CD4-positive, alpha-beta T cell treated with Interleukin-2 at 100 ng/mL for 4 hours (primary cell): Measurements from ENCODE around the gene BPNT1.
A peak's percentile ranks its signal among the peaks of the same experiment; 100 is the strongest.
"Not testable (repeated sequence)": the region's sequence is repeated elsewhere in the genome, so short reads cannot be mapped to it uniquely, and the experiment has no call there.

Experiments used
- DNase-seq: peaks from one replicate; pipeline ENCODE4 v3.0.0-alpha.2; 2020; ENCODE audit warnings: low spot score

BPNT1 gene

DNA sequence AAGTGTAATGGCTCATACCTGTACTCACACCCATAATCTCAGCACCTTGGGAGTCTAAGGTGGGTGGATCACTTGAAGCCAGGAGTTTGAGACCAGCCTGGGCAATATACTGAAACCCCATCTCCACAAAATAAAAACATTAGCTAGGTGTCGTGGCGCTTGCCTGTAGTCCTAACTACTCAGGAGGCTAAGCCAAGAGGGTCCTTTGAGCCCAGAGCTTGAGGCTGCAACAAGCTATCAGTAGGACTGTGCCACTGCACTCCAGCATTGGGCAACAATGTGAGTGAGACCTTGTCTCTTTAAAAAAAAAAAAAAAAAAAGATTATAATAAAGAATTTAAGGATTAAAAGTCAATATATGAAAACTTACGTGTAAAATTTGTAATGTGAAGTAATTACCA is 11.7 kb downstream of the BPNT1 start:
- DNase-seq: no peak

DNA sequence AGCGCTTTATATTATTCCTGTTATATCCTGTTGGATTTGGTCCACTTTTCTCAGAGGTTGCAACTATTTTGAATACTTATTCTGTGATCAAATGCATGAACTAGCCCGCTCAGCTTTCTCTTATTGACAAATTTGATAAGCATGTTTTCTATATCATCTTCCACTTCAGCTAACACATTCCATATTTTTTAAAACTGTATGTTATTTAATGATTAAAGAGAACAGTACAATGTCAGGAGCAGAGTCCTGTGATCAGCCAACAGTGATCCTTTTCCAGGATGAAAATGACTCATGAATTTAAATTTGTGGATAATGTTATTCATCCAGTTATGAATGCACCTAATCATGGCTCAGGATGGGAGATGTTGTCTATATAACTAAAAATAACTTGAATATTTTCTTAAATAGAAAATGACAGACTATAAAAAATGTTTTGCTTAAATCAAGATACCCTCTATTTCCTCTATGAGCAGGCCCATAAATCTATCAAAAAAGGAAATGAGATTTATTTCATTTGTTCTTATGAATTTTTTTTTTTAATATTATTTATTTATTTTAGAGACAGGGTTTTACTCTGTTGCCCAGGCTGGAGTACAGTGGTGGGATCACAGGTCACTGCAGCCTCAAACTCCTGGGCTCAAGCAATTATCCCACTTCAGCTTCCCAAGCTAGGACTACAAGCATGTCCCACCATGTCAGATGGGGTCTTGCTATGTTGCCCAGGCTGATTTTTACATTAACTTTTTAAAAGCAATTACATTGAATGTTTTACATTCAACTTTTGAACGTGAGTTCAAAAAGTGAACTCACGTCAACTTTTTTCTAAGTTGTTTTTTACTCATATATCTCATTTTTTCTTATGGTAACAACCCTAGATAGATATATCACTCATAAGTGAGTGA is 12.5 kb downstream of the BPNT1 start:
- DNase-seq: no peak

DNA sequence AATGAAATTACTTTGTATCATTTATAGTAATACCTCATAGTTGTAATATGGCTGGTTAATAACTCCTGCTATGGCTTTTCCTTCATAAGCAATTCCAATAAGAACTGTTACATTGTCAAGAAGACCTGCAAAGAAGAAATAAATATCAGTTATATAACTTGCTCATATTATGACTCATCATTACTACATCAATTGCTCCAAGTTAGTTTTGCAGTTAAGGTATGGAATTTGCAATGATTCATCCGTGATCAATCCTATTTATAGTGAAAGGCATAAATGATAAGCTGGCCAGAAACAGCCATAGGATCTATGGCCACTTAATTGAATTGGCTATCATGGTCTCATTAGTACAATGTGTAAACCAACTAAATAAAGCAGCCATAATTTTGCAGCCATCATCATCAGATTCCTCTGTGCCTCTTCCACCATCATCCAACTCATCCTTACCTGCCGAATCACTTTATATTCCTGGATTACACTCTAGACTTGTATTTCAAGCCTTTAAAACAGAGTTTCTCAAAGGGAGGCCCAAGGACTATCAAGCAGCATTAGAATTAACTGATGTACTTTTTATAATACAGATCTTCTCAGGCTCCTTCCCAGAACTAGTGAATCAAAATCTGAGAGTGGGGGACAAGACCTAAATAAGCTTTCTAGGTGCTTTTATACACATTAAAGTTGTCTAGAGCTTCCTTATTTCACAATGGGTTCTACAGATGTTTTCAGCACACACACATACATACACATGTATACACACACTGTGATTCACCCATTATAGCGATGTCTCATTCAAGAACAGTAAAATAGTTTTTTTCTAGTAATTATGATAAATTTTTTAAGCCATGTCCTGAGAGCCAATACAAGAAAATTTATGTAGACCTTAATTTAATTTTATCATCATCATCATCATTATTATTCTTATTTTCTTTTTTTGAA is 22.1 kb downstream of the BPNT1 start:
- DNase-seq: no peak

DNA sequence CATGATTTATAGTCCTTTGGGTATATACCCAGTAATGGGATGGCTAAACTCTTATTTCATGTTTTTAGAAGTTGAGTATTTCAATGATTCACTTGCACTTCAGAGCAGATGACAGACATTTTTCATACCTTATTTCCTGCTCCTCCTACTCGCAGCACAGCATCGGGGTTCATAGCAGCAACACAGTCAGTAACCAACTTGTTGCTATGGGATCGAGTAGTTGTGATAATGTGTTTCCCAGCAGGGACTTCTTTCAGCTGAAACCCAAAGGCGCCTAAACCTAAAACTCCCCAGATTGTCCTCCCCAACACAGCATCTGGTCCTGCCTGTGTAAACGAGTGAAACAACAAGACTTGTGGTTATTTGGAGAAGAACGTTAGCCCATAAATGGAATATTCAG is 27.0 kb downstream of the BPNT1 start:
- DNase-seq: no peak

DNA sequence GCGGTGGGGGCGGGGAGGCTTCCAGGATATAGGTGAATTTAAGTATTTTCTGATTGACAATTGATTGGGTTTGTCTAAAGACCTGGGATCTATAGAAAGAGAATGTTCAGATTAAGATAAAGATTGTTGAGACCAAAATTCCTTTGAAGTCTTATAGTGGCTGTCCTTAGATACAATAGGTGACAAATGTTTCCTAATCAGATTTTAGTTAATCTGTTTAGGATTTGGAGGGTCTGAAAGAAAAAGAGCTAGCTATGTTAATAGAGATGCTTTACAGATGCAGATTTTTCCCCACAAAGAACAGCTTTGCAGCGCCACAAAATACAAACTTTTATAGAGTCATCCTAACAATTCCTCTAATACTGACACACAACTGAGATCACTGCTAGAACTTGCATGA is 28.7 kb downstream of the BPNT1 start:
- DNase-seq: no peak

DNA sequence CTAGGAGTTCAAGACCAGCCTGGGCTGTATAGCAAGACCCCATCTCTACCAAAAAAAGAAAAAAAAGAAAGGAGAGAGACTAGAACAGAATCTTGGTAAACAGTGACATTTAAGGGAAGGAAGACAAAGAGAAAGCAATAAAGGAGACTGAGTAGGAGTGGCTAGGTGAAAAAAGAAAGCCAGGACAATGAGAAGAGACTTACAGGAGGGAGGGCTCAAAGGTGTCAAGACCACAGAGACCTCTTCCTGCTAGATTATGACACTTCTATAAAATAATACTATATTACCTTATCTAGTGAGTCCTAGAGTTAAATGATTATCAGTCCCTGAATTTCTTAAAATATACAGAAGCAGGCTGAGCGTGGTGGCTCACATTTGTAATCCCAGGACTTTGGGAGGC is 33.2 kb downstream of the BPNT1 start:
- peak; percentile 35 for DNase-seq

DNA sequence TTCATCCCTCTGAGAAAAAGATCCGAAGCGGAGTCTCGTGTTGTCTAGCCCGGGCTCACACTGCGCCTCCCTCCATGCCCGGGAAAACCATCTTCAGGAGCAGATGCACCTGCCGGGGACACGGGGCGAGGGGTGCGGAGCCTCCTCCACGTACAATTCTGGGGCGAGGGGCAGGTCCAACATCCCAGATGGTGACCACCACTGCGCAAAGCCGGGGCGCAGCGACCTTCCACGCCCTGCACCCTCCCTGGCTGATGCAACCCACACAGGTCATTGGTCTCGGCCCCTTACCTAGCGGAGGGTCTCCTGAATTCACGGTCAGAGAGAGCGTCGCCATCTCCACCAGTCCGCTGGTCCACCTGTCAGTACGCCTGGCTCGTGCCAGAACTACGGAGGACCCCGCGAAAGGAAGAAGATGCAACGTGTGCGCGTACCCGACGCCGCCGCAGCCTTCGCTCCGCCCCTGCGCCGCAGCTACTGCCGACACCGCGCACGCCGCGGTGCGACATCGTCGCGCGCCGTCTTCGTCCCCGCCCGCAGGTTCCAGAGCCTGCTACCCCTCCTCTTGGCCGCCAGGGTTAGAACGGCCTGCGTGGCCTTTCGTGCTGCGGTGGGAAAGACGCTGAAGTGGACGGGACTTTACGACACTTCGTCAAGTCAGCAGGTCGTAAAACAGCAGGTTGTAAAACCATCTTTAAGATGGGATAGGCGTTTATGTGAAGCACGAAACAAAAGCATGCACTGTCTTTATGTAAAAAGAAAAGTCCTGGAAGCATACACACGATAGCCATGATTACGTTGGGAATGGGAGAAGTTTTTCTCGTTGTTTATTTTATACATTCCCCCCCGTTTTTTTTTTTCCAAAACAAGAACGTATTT is 43.3 kb downstream of the BPNT1 start, which contains the start of gene EPRS1:
EPRS1 (minus strand) TSS at position 454 of the 879 bp plus-strand sequence; CDS start at position 337, 117 bp downstream.
- peak; percentile 97 for DNase-seq

DNA sequence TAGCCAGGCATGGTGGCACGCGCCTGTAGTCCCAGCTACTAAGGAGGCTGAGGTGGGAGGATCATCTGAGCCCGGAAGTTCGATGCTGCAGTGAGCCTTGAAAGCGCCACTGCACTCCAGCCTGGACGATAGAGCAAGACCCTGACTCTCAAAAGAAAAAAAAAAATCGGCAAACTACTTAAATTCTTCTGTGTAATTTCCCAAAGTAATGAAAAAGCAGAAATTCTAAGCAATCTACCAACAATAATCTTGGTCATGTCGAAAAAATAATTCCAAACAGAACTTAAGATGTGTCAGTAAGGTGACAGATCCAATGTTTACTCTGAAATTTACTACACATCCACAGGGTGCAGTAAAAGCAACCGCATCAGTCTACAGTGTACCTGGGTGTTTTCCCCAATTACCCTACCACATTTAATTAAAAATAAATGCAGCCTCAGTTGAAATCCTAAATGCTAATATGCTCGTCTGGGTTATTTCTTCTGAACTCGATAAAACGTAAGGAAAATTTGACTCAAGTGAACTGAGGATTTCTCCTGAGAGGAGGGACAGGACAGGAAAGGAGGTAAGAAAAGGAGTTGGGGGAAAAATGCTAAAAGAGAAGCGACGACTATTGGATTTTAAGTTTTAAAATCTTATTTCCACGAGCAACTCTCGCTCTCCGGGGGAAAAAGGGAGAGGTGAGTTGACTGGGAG is 44.1 kb downstream of the BPNT1 start:
- DNase-seq: peak; percentile 22

DNA sequence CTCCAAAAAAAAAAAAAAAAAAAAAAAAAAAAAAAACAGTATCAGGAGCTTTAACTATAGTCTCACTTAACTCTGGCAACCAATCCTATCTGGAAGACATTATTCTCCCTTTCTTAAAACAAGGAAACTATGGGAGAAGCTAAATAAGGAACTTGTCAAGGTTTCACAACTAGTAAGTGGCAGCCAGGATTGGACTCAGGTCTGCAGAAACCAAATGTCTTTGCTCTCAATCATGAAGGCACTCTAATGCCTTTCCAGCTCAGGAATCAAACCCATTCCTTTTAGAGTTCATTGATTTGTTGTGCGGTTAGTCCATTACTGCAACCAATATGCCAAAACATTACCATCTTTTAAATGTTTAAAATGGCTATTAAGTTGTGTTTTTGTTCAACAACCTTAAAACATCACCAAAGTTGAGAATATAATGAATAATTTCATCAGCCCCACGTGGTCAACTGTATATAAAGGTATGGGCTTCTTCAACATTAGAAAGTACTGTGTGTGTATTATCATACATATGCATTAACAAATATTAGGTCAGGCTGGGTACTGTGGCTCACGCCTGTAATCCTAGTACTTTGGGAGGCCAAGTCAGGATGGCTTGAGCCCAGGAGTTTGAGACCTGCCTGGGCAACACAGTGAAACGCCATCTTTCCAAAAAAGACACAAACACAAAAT is 44.8 kb downstream of the BPNT1 start:
- DNase-seq: no peak

DNA sequence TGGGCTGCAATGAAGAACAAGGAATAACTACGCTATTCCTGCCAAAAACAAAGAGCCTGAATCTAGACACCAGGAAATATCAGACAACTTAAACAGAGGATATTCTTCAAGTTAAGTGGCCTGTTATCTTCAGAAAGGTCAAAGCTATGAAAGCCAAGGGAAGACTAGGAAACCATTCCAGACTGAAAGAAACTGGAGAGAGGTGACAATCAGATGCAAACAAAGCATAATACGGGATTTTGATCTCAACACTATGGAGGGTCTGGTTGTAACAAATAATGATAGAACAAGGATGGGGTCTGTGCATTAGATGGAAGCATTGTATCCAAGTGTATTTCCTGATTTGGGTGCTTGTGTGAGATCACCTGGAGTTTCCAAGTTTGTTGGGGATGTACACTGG is 45.9 kb downstream of the BPNT1 start:
- no peak for DNase-seq

DNA sequence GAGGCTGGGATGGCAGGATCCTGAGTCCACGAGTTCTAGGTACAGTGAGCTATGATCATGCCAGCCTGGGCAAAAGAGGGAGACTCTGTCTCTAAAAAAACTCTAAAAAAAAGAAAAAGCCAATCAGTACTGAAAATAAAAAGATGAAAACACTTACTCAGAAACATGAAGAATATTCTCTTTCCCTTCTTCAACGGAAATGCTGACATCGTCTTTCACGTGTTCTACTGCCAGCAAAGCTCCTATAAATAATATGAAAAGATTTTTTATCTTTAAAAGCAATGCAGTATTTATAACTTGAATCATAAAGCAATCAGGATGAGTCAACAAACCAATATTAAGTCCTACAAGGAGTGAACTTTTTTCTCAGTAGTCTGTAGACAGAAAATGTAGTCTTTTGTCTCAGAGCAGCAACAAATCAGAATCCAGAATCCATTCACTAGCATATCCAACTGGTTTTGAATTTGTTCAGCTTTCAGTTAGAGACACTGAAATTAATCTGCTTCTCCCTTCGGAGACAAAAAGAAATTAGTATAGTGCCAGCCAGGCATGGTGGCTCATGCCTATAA is 49.5 kb downstream of the BPNT1 start:
- DNase-seq: no peak

DNA sequence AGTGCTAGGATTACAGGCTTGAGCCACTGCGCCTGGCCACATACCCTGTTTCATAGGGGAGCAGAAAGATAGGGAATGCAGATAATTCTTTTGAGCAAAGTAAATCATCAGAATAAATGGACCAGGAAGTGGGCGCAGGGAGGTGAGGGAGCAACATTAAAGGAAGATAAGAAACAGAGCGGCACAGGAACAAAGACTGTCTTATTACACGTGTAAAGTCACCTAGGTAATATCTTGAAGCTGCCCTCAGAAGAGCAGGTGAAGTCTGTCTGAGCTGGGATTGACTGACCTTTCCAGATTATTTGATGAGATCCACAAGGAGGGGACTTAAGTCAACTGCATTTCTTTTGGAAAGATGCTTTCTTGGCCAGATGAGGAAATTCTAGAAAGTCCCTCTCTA is 50.9 kb downstream of the BPNT1 start:
- no peak for DNase-seq

DNA sequence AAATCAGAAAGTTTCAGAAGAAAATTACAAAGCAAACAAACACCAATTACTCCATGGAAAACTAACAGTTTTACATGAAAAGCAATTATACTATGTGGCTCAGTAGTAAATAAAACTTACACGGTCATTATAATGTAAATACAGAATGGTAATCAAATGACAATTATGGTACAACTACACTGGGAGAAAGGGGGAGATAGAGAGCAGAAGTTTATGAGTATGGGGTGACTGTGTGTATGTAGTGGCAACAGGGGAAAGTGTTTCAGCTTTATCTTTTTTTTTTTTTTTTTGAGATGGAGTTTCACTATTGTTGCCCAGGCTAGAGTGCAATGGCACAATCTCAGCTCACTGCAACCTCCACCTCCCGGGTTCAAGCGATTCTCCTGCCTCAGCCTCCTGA is 51.8 kb downstream of the BPNT1 start:
- DNase-seq: not testable (repeated sequence)

DNA sequence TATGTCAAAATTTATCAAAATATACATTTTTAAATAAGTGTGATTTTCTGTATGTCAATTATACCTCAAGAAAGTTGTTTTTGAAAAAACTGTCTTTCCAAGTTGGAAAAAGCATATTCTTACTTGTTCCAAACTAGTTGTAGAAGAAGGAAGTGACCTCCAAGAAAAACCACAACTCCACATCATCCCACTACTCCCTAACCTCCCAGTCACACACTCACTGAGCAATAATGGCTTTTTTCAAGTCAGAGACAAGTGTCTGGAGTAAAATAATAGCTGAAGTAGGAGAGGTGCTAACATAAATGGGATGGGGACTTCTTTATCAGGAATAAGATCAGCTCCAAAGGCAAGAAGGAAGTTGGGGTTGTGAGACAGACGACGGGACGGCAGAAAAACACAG is 56.7 kb downstream of the BPNT1 start:
- DNase-seq: no peak

DNA sequence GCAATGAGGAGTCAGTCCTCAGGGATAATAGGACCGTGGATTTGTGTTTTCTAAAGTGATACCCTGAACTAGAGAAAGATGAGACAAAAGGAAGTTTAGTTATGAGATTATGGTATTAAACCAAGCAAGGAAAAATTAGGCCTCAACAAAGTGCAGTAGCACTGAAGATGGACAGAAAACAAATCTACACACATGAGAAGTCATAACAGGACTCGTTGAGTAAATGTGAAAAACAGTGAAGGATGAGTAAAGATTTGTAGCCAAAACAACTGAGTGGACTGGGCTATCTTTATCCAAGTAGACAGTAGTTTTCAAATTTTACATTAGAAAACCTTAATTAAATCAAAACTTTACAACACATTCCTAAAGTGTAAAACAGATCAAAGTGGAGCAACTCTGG is 58.3 kb downstream of the BPNT1 start:
- no peak for DNase-seq

DNA sequence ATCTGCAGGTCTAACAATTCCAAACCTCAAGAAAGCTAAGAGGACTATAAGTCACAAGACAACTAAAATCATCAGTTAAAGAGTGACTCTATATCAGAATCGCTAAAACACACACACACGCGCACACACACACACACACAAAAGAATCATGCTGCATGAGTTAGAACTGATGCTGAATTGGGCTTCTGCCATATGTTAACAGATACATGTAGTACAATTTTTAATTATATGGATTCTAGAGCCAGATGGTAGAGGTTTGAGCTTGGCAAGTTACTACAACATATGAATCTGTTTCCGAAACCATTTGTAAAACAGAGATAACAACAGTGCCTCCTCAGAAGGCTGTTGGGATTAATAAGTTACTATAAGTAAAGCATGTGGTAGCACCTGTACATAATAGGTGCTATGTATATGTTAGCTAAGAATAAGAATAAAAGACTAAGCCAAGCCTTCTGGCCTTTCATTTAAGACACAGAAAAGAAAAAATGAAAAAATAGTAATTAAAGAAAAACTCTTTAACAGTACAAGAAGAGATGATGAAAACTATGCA is 61.2 kb downstream of the BPNT1 start:
- no peak for DNase-seq

DNA sequence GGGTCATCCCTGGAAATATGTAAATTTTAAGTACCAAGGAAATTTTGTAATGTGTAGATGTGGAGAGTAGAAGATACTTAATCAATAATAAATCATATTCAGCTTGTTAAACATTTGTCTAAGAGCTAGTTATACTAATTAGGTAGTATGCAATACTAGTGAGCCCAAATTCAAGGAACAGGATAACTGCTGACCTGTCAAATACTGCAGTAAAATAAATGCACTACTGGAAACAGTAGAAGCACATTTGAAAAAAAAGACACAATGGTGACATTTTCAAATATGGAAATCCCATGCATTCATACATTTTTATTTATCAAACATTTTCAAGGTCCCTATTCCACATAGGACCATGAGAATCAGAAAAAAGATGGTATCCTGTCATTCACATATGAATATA is 70.5 kb downstream of the BPNT1 start:
- no peak for DNase-seq

DNA sequence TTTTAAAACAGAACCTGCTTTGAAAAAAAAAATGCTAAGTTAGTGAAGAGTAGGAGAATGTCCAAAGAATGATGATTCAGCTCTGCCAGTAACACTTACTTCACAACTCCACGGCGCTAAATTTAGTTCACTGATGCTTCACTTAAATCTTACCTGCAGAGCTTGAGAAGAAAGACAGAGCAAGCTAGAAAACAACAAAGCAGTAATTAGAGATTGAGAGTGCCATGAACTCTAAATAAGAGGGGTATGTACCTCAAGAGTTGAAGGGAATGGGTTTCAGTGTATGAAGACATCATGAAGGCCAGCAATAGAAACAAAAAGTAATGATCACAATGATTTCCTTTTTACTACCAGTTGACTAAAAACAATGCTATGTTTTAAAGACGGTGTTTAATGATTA is 76.1 kb downstream of the BPNT1 start:
- DNase-seq: no peak

DNA sequence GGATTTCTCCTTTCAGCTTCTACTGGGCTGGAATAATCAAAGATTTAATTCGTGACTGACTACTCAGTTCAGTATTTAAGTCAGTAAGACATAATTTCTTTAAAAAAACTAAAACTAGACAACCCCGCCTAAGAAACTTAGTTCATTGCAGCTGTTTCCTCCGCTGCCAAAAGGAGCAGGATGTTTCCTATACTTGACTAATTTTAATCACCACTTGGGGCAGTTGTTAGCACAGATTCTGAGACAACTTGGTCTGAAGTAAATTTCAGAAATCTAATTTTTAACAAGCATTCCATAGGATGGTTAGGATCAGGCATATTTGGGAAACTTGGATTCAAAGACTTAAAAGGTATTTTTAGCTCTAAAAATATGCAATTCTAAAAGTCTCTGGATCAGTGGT is 77.3 kb downstream of the BPNT1 start:
- no peak for DNase-seq

DNA sequence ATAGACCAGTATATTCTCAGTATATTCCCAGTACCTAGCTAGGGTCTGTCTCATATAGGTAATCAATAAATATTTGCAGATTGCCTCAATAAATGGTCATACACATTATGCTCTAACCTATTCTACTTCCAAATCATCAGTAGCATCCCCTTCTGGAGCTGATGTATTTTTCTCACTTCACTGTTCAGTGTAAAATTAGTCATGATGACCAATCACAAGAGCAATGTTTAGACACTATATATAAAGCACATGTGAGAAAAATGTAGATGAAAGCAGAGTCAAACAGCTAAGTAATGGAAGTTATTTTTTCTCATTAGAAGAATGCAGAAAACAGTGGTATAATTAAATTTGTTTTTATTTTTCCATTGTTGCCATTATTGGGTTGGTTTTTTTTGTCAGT is 78.0 kb downstream of the BPNT1 start:
- DNase-seq: no peak
